ENCODE data around the gene DYSF.

The DYSF gene

DNA sequence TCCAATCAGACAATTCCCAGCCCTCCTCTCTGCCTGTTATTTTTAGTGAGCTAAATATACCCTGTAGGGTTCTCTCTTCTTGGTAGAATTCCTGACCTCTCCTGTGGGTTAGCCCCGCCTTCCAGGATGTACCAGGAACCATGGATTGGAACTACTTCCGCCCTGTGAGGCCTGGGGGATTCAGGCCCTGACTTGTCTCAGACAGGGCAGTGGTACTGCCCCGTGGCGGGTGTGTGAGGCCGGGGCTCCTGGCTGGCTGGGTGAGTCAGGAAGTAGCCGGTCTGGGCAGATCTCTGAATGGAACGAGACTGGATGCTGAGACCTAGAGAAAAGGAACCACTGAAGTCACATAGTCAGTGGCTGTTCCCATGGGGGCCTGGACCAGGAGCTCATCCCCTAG, 50.5 kb downstream of the DYSF start:
- H3K9ac ChIP-seq (ENCODE audit: low read length) = no peak overlapping the region
- no peak for TF ChIP-seq EZH2phosphoT487 (IDR thresholded peaks at IDR 0.05; ENCODE audit: low read depth)
- TF ChIP-seq, protein P1, sequence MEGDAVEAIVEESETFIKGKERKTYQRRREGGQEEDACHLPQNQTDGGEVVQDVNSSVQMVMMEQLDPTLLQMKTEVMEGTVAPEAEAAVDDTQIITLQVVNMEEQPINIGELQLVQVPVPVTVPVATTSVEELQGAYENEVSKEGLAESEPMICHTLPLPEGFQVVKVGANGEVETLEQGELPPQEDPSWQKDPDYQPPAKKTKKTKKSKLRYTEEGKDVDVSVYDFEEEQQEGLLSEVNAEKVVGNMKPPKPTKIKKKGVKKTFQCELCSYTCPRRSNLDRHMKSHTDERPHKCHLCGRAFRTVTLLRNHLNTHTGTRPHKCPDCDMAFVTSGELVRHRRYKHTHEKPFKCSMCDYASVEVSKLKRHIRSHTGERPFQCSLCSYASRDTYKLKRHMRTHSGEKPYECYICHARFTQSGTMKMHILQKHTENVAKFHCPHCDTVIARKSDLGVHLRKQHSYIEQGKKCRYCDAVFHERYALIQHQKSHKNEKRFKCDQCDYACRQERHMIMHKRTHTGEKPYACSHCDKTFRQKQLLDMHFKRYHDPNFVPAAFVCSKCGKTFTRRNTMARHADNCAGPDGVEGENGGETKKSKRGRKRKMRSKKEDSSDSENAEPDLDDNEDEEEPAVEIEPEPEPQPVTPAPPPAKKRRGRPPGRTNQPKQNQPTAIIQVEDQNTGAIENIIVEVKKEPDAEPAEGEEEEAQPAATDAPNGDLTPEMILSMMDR (IDR thresholded peaks at IDR 0.05; ENCODE audit: low read depth, low read length) = no peak
- no peak overlapping the region for H3K4me2 ChIP-seq (ENCODE audit: low read length)
- H3K9me3 ChIP-seq (ENCODE audit: insufficient read depth, low read length) = no peaks in the 10 kb centered on the region
- H3K79me2 ChIP-seq (ENCODE audit: low read length) = no peaks in the 10 kb centered on the region
- H3K27me3 ChIP-seq (ENCODE audit: low read depth, low read length) = no peaks in the 10 kb centered on the region
- H3K4me3 ChIP-seq (ENCODE audit: low read length) = no peak overlapping the region
- no peaks in the 10 kb centered on the region for H4K20me1 ChIP-seq (ENCODE audit: insufficient read depth, low read length)
- H3K4me1 ChIP-seq (ENCODE audit: low read length) = no peaks in the 10 kb centered on the region
- H3K27ac ChIP-seq (ENCODE audit: low read length) = no peak overlapping the region
- H2AFZ ChIP-seq (ENCODE audit: low read depth, low read length) = no peak overlapping the region
- no peaks in the 10 kb centered on the region for H3K36me3 ChIP-seq (replicated peaks; ENCODE audit: low read depth, low read length)

GRCh38 chr2:71504611-71505010, 51.2 kb downstream of the DYSF start:
- H3K9me3 ChIP-seq (ENCODE audit: insufficient read depth, low read length) = no peaks in the 10 kb centered on the region
- no peaks in the 10 kb centered on the region for H3K36me3 ChIP-seq (replicated peaks; ENCODE audit: low read depth, low read length)
- no peak overlapping the region for H3K9ac ChIP-seq (ENCODE audit: low read length)
- H3K4me2 ChIP-seq (ENCODE audit: low read length) = no peak overlapping the region
- H3K27me3 ChIP-seq (ENCODE audit: low read depth, low read length) = no peaks in the 10 kb centered on the region
- no peak for TF ChIP-seq EZH2phosphoT487 (IDR thresholded peaks at IDR 0.05; ENCODE audit: low read depth)
- TF ChIP-seq, protein P1 (IDR thresholded peaks at IDR 0.05; ENCODE audit: low read depth, low read length) = no peak
- H3K4me1 ChIP-seq (ENCODE audit: low read length) = no peaks in the 10 kb centered on the region
- no peak overlapping the region for H2AFZ ChIP-seq (ENCODE audit: low read depth, low read length)
- H4K20me1 ChIP-seq (ENCODE audit: insufficient read depth, low read length) = no peaks in the 10 kb centered on the region
- H3K27ac ChIP-seq (ENCODE audit: low read length) = no peak overlapping the region
- no peaks in the 10 kb centered on the region for H3K79me2 ChIP-seq (ENCODE audit: low read length)
- H3K4me3 ChIP-seq (ENCODE audit: low read length) = no peak overlapping the region

DNA sequence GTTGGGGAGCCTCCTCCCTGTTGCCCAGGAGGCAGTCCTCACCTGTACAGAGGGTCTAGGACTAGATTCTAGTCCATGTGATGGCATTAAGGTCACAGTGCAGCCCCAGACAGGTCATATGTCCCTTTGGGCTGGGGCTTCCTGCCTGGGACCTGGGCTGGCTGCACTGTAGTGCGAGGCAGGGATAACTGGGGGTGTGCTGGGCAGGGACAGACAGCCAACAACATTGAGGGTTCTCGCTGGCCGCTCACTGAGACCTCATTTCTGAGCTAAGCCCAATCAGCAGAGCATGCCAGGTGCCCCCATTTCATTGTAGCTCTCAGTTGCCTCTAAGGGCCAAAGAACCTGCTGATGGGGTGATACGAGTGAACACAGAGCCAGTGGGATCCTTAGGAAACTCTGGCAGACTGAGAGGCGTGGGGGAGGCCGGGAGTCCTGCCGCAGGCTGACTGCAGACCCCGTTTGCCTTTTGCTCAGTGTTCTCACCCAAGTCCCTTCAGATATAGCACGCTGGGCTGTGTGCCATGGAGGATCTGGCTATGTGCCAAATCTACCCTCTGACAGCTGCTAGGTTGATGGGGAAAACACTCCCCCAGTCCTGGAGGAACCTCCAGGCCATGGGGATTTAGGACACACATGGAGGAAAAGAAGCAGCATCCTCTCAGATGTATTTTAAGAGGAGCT, 51.9 kb downstream of the DYSF start:
- no peaks in the 10 kb centered on the region for H3K9me3 ChIP-seq (ENCODE audit: insufficient read depth, low read length)
- no peaks in the 10 kb centered on the region for H3K27me3 ChIP-seq (ENCODE audit: low read depth, low read length)
- H3K9ac ChIP-seq (ENCODE audit: low read length) = no peak overlapping the region
- H4K20me1 ChIP-seq (ENCODE audit: insufficient read depth, low read length) = no peaks in the 10 kb centered on the region
- H3K27ac ChIP-seq (ENCODE audit: low read length) = no peak overlapping the region
- H3K79me2 ChIP-seq (ENCODE audit: low read length) = no peaks in the 10 kb centered on the region
- H2AFZ ChIP-seq (ENCODE audit: low read depth, low read length) = no peak overlapping the region
- TF ChIP-seq, protein P1 (IDR thresholded peaks at IDR 0.05; ENCODE audit: low read depth, low read length) = no peak
- TF ChIP-seq EZH2phosphoT487 (IDR thresholded peaks at IDR 0.05; ENCODE audit: low read depth) = no peak
- no peaks in the 10 kb centered on the region for H3K36me3 ChIP-seq (replicated peaks; ENCODE audit: low read depth, low read length)
- H3K4me2 ChIP-seq (ENCODE audit: low read length) = no peak overlapping the region
- no peak overlapping the region for H3K4me3 ChIP-seq (ENCODE audit: low read length)
- H3K4me1 ChIP-seq (ENCODE audit: low read length) = no peaks in the 10 kb centered on the region

- H3K4me3 ChIP-seq (ENCODE audit: low read length) = no peak overlapping the region
- H3K4me1 ChIP-seq (ENCODE audit: low read length) = no peaks in the 10 kb centered on the region
- H3K36me3 ChIP-seq (replicated peaks; ENCODE audit: low read depth, low read length) = no peaks in the 10 kb centered on the region
- H3K27me3 ChIP-seq (ENCODE audit: low read depth, low read length) = no peaks in the 10 kb centered on the region
- no peak overlapping the region for H3K27ac ChIP-seq (ENCODE audit: low read length)
- no peak overlapping the region for H3K4me2 ChIP-seq (ENCODE audit: low read length)
- H3K9ac ChIP-seq (ENCODE audit: low read length) = no peak overlapping the region
- no peaks in the 10 kb centered on the region for H3K9me3 ChIP-seq (ENCODE audit: insufficient read depth, low read length)
- H3K79me2 ChIP-seq (ENCODE audit: low read length) = no peaks in the 10 kb centered on the region
- no peak overlapping the region for H2AFZ ChIP-seq (ENCODE audit: low read depth, low read length)
- H4K20me1 ChIP-seq (ENCODE audit: insufficient read depth, low read length) = no peaks in the 10 kb centered on the region
- no peak for TF ChIP-seq EZH2phosphoT487 (IDR thresholded peaks at IDR 0.05; ENCODE audit: low read depth)
- TF ChIP-seq, protein P1 (IDR thresholded peaks at IDR 0.05; ENCODE audit: low read depth, low read length) = no peak
These were observed 52.4 kb downstream of the DYSF start for GRCh38 chr2:71505770-71506140.
